ENCODE measurements around the gene DCLK1. TPM values are rescaled to one million over a fixed set of nuclear protein-coding genes. Genes with fewer than 3 reads are reported as not detected.

Gene DCLK1
- total RNA-seq, 3 donors from 2014 or later (not counting 1 experiment from before 2014, with no cell fraction given), result not detected

DNA sequence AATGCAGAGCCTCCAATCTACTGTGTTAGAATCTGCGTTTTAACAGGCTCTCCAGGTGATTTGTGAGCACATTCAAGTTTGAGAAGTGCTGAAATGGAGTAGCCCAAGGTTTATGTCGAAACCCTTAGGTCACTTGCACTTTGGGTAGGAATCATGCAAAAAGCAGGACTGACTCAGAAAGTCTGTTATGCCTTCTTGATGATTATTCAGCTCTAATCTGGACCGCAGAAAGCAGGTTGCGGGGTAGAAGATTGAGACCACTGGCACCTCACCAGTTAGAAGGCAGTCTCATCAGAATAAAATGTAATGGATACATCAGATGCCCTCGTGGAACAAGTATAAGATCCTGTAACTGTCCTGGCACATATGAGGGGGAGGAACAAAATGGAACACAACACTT lies 326.3 kb downstream of the DCLK1 start:
- no peak overlapping the region for H3K4me3 ChIP-seq (ENCODE audit: low read length)
- intact Hi-C loops (cut with micrococcal nuclease), result no loop called here
- Mint-ChIP-seq H3K4me3 (no peak overlapping the region), H3K27ac (no peak overlapping the region), H3K4me1 (no peaks in the 10 kb centered on the region), H3K36me3 (no peaks in the 10 kb centered on the region), H3K27me3 (ENCODE audit: low read depth in 2 of 2) (no peaks in the 10 kb centered on the region), H3K9me3 (peaks cover 0 to 2% of the 10 kb centered on the region in 2 donors)
- H3K27me3 ChIP-seq (ENCODE audit: control insufficient read depth, insufficient read depth, low read length), result no peaks in the 10 kb centered on the region
- DNase-seq (no peak), ATAC-seq (no peak)
- no peaks in the 10 kb centered on the region for H3K9me3 ChIP-seq (ENCODE audit: control insufficient read depth, insufficient read depth, low read length)
- TF ChIP-seq, protein P1, sequence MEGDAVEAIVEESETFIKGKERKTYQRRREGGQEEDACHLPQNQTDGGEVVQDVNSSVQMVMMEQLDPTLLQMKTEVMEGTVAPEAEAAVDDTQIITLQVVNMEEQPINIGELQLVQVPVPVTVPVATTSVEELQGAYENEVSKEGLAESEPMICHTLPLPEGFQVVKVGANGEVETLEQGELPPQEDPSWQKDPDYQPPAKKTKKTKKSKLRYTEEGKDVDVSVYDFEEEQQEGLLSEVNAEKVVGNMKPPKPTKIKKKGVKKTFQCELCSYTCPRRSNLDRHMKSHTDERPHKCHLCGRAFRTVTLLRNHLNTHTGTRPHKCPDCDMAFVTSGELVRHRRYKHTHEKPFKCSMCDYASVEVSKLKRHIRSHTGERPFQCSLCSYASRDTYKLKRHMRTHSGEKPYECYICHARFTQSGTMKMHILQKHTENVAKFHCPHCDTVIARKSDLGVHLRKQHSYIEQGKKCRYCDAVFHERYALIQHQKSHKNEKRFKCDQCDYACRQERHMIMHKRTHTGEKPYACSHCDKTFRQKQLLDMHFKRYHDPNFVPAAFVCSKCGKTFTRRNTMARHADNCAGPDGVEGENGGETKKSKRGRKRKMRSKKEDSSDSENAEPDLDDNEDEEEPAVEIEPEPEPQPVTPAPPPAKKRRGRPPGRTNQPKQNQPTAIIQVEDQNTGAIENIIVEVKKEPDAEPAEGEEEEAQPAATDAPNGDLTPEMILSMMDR (IDR thresholded peaks at IDR 0.05), result no peak
- H3K4me1 ChIP-seq (ENCODE audit: control insufficient read depth, insufficient read depth, low read length), result no peaks in the 10 kb centered on the region
- no peaks in the 10 kb centered on the region for H3K36me3 ChIP-seq (ENCODE audit: control insufficient read depth, insufficient read depth, low read length)
- H3K27ac ChIP-seq (ENCODE audit: low read length), result no peak overlapping the region
- WGBS (ENCODE audit: insufficient coverage), result 87% methylated on average over 5 of the region's 5 CpGs

DNA sequence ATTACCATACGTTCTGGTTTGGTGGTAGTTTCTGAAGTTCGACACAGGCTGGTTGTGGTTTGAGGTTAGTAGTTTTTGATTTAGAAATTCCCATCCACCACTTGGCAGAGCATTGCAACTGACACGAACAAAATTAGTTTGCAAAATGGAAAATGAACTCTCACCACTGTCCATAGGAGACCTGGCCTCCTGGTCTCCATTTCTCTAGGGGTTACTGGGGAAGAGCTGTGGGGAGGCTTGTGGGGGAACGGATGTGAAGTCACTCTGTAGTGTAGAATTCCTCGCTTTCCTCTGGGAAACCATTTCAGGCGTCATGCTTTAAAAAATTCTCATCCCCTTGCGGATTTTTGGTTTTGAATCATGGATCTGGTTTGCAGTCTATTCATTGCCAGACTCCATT lies 333.2 kb downstream of the DCLK1 start:
- Histone ChIP-seq H3K27me3 (ENCODE audit: control insufficient read depth, insufficient read depth, low read length) (no peaks in the 10 kb centered on the region), H3K4me3 (ENCODE audit: low read length) (no peak overlapping the region), H3K4me1 (ENCODE audit: control insufficient read depth, insufficient read depth, low read length) (no peaks in the 10 kb centered on the region), H3K27ac (ENCODE audit: low read length) (no peak overlapping the region), H3K36me3 (ENCODE audit: control insufficient read depth, insufficient read depth, low read length) (no peaks in the 10 kb centered on the region), H3K9me3 (ENCODE audit: control insufficient read depth, insufficient read depth, low read length) (no peaks in the 10 kb centered on the region)
- intact Hi-C loops (cut with micrococcal nuclease), result no loop called here
- 78% methylated on average over 6 of the region's 7 CpGs for WGBS (ENCODE audit: insufficient coverage)
- Mint-ChIP-seq H3K36me3 (no peaks in the 10 kb centered on the region), H3K9me3 (peaks cover 0 to 4% of the 10 kb centered on the region in 2 donors), H3K4me1 (no peaks in the 10 kb centered on the region), H3K27me3 (ENCODE audit: low read depth in 2 of 2) (no peaks in the 10 kb centered on the region), H3K27ac (no peak overlapping the region), H3K4me3 (no peak overlapping the region)
- ATAC-seq, result no peak
- TF ChIP-seq, protein P1 (IDR thresholded peaks at IDR 0.05), result no peak
- no peak for DNase-seq

DNA sequence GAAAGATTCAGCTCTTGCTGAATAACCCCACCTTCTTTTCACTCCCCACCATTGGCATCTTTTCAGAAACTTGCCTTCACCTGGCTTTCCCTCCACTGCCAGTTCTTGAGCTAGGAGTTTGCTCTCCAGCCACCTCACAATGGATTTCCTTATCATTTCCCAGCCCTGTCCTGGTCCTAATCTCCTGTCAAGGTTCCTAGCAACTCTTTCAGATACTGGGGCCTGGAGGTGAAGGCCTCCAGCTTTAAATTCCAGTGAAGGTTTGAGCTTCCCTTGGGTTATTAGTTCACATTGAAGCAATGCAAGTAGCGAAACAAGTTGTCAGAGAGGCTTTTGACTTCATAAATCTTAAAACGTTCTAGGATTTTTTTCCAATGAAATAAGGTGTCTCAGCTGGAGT lies 333.9 kb downstream of the DCLK1 start:
- no peak for DNase-seq
- Mint-ChIP-seq H3K27ac (no peak overlapping the region), H3K4me3 (no peak overlapping the region), H3K27me3 (ENCODE audit: low read depth in 2 of 2) (no peaks in the 10 kb centered on the region), H3K9me3 (peaks cover 0 to 2% of the 10 kb centered on the region in 2 donors), H3K4me1 (no peaks in the 10 kb centered on the region), H3K36me3 (no peaks in the 10 kb centered on the region)
- no peak overlapping the region for H3K27ac ChIP-seq (ENCODE audit: low read length)
- H3K4me3 ChIP-seq (ENCODE audit: low read length), result no peak overlapping the region
- TF ChIP-seq, protein P1 (IDR thresholded peaks at IDR 0.05), result no peak
- WGBS (ENCODE audit: insufficient coverage), result 75% methylated on average over 1 of the region's 2 CpGs
- no peaks in the 10 kb centered on the region for H3K9me3 ChIP-seq (ENCODE audit: control insufficient read depth, insufficient read depth, low read length)
- no peaks in the 10 kb centered on the region for H3K4me1 ChIP-seq (ENCODE audit: control insufficient read depth, insufficient read depth, low read length)
- no peaks in the 10 kb centered on the region for H3K36me3 ChIP-seq (ENCODE audit: control insufficient read depth, insufficient read depth, low read length)
- ATAC-seq, result no peak
- H3K27me3 ChIP-seq (ENCODE audit: control insufficient read depth, insufficient read depth, low read length), result no peaks in the 10 kb centered on the region
- intact Hi-C loops (cut with micrococcal nuclease), result no loop called here

GRCh38 chr13:35796623-35797022 lies 334.6 kb downstream of the DCLK1 start:
- Mint-ChIP-seq H3K36me3 (no peaks in the 10 kb centered on the region), H3K4me1 (no peaks in the 10 kb centered on the region), H3K4me3 (no peak overlapping the region), H3K9me3 (peaks cover 0 to 2% of the 10 kb centered on the region in 2 donors), H3K27me3 (ENCODE audit: low read depth in 2 of 2) (no peaks in the 10 kb centered on the region), H3K27ac (no peak overlapping the region)
- H3K4me1 ChIP-seq (ENCODE audit: control insufficient read depth, insufficient read depth, low read length), result no peaks in the 10 kb centered on the region
- ATAC-seq (no peak), DNase-seq (no peak)
- no peaks in the 10 kb centered on the region for H3K27me3 ChIP-seq (ENCODE audit: control insufficient read depth, insufficient read depth, low read length)
- H3K36me3 ChIP-seq (ENCODE audit: control insufficient read depth, insufficient read depth, low read length), result no peaks in the 10 kb centered on the region
- TF ChIP-seq, protein P1 (IDR thresholded peaks at IDR 0.05), result no peak
- no peak overlapping the region for H3K4me3 ChIP-seq (ENCODE audit: low read length)
- 75% methylated on average over 4 of the region's 4 CpGs for WGBS (ENCODE audit: insufficient coverage)
- H3K27ac ChIP-seq (ENCODE audit: low read length), result no peak overlapping the region
- no peaks in the 10 kb centered on the region for H3K9me3 ChIP-seq (ENCODE audit: control insufficient read depth, insufficient read depth, low read length)
- intact Hi-C loops (cut with micrococcal nuclease), result no loop called here

Data from natural killer cell (primary cell).